Measurements from ENCODE around the gene EML6. TPM values are rescaled to one million over a fixed set of nuclear protein-coding genes. Genes with fewer than 3 reads are reported as not detected.

EML6 gene
- total RNA-seq, 6 donors from 2014 or later: 1.5 to 7.3 (median 4.0) TPM

DNA sequence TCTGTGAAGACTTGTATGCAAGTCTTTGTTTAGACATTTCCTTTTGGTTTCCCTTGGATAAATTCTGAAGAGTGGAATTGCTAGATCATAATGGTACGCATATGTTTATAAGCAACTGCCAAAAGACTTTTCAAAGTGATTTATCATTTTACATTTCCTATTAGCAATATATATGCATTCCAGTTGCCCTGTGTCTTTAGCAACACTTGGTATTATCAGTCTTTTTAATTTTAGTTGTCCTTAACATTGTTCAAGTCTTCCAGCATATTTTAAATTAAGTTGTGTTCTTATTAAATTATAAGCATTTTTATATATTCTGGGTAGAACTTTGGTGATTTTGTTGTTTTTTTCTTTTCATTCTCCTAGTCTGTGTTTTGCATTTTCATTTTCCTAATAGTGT lies 81.8 kb downstream of the EML6 start:
- WGBS, 2 donors: 63 to 77% methylated on average over 1 of the region's 1 CpG
- Histone ChIP-seq H3K4me1 (no peaks in the 10 kb centered on the region), H3K27ac (no peak overlapping the region), H3K27me3 (no peaks in the 10 kb centered on the region), H3K9me3 (no peaks in the 10 kb centered on the region), H3K4me3 (no peak overlapping the region), H3K36me3 (no peaks in the 10 kb centered on the region)
- TF ChIP-seq POLR2AphosphoS5 (IDR thresholded peaks at IDR 0.05) (no peak), POLR2A (IDR thresholded peaks at IDR 0.05) (no peak), EP300 (IDR thresholded peaks at IDR 0.05) (no peak)
- TF ChIP-seq, protein P1, sequence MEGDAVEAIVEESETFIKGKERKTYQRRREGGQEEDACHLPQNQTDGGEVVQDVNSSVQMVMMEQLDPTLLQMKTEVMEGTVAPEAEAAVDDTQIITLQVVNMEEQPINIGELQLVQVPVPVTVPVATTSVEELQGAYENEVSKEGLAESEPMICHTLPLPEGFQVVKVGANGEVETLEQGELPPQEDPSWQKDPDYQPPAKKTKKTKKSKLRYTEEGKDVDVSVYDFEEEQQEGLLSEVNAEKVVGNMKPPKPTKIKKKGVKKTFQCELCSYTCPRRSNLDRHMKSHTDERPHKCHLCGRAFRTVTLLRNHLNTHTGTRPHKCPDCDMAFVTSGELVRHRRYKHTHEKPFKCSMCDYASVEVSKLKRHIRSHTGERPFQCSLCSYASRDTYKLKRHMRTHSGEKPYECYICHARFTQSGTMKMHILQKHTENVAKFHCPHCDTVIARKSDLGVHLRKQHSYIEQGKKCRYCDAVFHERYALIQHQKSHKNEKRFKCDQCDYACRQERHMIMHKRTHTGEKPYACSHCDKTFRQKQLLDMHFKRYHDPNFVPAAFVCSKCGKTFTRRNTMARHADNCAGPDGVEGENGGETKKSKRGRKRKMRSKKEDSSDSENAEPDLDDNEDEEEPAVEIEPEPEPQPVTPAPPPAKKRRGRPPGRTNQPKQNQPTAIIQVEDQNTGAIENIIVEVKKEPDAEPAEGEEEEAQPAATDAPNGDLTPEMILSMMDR (IDR thresholded peaks at IDR 0.05): no peak
- ATAC-seq (ENCODE audit: low FRiP score in 2 of 2) (no peak), DNase-seq (no peak)

DNA sequence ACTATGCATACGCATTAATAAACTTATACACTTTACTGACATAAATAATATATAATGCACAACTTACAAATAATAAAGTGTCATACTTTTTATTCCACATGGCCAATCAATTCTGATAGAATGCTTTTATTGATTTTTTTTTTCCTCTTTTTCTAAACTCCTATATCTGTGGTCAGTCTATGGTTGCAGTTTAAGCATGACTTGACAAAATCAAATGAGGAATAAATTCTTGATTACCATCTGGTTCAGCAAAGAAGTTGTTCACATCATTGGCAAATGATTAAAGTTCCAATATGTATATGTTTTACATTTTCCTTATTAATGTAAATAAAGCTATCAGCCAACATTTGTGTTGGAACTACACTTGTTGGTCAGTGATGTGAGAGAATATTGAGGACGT lies 83.5 kb downstream of the EML6 start:
- Histone ChIP-seq H3K4me1 (no peaks in the 10 kb centered on the region), H3K9me3 (no peaks in the 10 kb centered on the region), H3K4me3 (no peak overlapping the region), H3K36me3 (no peaks in the 10 kb centered on the region), H3K27ac (no peak overlapping the region), H3K27me3 (no peaks in the 10 kb centered on the region)
- 91 to 92% methylated on average over 2 of the region's 2 CpGs for WGBS, 2 donors
- TF ChIP-seq EP300 (IDR thresholded peaks at IDR 0.05) (no peak), POLR2AphosphoS5 (IDR thresholded peaks at IDR 0.05) (no peak), POLR2A (IDR thresholded peaks at IDR 0.05) (no peak)
- TF ChIP-seq, protein P1 (IDR thresholded peaks at IDR 0.05): no peak
- no peak for ATAC-seq (ENCODE audit: low FRiP score in 2 of 2)
- no peak for DNase-seq

DNA sequence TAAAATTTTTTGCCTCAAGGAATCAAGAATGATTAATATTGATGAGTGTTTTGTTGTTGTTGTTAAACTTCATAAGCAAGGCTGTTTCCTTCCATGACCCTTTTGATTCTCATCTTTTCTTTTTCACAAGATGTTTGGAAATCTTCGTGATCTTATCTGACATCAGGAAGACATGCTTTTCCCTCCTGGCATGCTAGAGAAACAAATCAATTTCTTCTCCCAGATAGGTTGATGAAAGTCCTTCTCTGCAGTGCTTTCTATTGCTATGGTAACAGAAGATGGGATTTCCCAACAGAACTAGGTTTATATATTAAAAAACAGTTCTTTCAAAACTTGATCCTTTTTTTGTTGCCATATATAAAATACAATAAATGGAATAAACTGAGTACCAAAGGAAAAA lies 85.2 kb downstream of the EML6 start:
- H3K9me3 ChIP-seq: no peaks in the 10 kb centered on the region
- H3K36me3 ChIP-seq: no peaks in the 10 kb centered on the region
- DNase-seq: no peak
- no peak for ATAC-seq (ENCODE audit: low FRiP score in 2 of 2)
- no peak overlapping the region for H3K27ac ChIP-seq
- no peak overlapping the region for H3K4me3 ChIP-seq
- no peaks in the 10 kb centered on the region for H3K4me1 ChIP-seq
- WGBS, 2 donors: 51 to 60% methylated on average over 1 of the region's 1 CpG
- H3K27me3 ChIP-seq: no peaks in the 10 kb centered on the region
- TF ChIP-seq, protein P1 (IDR thresholded peaks at IDR 0.05): no peak
- no peak for TF ChIP-seq POLR2A (IDR thresholded peaks at IDR 0.05)
- no peak for TF ChIP-seq EP300 (IDR thresholded peaks at IDR 0.05)
- no peak for TF ChIP-seq POLR2AphosphoS5 (IDR thresholded peaks at IDR 0.05)

DNA sequence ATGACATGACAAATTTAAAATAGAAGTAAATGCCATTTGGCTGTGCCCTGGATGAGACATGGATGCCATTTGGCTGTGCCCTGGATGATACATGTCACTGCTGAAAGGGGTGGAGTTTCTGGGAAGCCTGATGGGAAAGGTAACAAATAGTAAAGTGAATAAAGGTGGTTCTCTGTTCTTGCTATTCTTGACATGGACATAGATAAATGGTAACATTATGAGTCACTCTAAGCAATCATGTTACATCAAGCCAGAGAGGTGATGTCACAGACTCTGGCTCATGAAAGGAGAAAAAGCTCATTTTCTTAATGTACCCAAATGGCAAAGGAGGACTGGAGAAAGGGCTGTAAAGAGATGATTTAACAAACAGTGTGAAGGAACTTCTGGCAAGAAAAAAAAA lies 86.4 kb downstream of the EML6 start:
- no peak for DNase-seq
- no peak for TF ChIP-seq POLR2A (IDR thresholded peaks at IDR 0.05)
- no peak for TF ChIP-seq EP300 (IDR thresholded peaks at IDR 0.05)
- TF ChIP-seq POLR2AphosphoS5 (IDR thresholded peaks at IDR 0.05): no peak
- TF ChIP-seq, protein P1 (IDR thresholded peaks at IDR 0.05): no peak
- Histone ChIP-seq H3K27me3 (no peaks in the 10 kb centered on the region), H3K4me3 (no peak overlapping the region), H3K36me3 (no peaks in the 10 kb centered on the region), H3K9me3 (no peaks in the 10 kb centered on the region), H3K4me1 (no peaks in the 10 kb centered on the region), H3K27ac (no peak overlapping the region)
- ATAC-seq (ENCODE audit: low FRiP score in 2 of 2): no peak

DNA sequence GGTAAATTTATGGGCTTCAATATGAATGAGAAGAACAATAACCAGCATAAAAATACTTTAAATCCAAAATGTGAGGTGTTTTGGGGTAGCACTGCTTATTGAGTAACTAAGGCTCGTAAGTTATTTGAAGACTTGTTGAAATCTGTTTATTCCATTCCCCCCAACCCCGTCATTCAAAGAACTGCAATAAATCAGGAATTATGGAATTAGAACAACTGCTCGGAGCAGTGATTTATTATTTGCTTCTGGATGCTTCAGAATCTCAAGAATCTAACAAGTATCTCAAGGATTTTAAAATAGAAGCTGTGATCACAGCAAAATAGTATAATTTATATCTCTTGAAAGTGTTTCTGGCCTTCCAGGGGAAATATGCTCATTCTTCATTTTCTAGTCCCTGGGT lies 86.8 kb downstream of the EML6 start:
- no peak overlapping the region for H3K27ac ChIP-seq
- no peak overlapping the region for H3K4me3 ChIP-seq
- no peaks in the 10 kb centered on the region for H3K27me3 ChIP-seq
- H3K9me3 ChIP-seq: no peaks in the 10 kb centered on the region
- DNase-seq (no peak), ATAC-seq (ENCODE audit: low FRiP score in 2 of 2) (no peak)
- TF ChIP-seq EP300 (IDR thresholded peaks at IDR 0.05): no peak
- TF ChIP-seq POLR2AphosphoS5 (IDR thresholded peaks at IDR 0.05): no peak
- TF ChIP-seq, protein P1 (IDR thresholded peaks at IDR 0.05): no peak
- TF ChIP-seq POLR2A (IDR thresholded peaks at IDR 0.05): no peak
- H3K36me3 ChIP-seq: no peaks in the 10 kb centered on the region
- 76 to 83% methylated on average over 3 of the region's 3 CpGs for WGBS, 2 donors
- H3K4me1 ChIP-seq: no peaks in the 10 kb centered on the region

All from upper lobe of left lung (tissue), 6 donors.